GM12872 (cell line): ENCODE data around the gene CDK8.

Source experiments
- CTCF ChIP-seq: IDR thresholded peaks from 3 replicates; pipeline ENCODE4 v1.5.1; 2011; ENCODE audit warnings: low read depth, mild to moderate bottlenecking, low read length, moderate library complexity; ENCODE audit not compliant: insufficient read depth

Gene CDK8

DNA sequence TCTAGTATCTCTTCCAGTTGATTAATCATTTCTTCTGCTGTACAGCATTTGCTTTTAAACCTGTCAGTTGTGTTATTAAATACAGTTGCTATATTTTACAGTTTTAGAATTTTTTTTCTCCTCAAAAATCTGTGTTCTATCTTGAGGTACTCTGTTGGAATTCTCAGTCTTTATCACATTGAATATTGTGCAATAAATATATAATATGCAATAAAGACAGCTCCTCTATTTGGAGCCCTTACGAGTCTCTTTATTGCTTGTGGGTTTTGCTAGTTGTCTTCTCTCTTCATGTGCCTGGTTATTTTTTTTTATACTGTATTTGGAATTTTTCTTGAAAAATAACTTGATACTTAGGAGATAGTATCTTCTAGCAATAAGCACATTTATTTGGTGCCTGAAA lies 51.7 kb downstream of the CDK8 start:
- TF ChIP-seq CTCF, result no peak

- TF ChIP-seq CTCF, result no peak
Measured at GRCh38 chr13:26307701-26308100, 53.8 kb downstream of the CDK8 start.

- no peak for TF ChIP-seq CTCF
Measured at GRCh38 chr13:26308250-26308649, 54.3 kb downstream of the CDK8 start.

DNA sequence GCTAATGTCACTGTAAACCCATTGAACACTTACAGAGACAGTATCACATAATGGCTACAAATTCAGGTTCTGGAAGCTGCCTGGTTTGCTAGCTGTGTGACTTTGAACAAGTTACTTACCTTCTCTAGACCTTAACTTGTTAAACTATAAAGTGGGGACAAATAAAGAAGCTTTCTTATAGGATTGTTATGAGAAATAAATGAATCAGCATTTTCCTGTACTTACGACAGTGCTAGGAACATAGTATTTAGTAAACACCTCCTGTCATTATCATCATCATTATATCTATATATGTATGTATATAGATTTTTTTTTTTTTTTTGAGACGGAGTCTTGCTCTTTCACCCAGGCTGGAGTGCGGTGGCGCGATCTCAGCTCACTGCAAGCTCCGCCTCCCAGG lies 54.9 kb downstream of the CDK8 start:
- no peak for TF ChIP-seq CTCF

GRCh38 chr13:26310003-26310402 lies 56.1 kb downstream of the CDK8 start:
- TF ChIP-seq CTCF, result no peak

DNA sequence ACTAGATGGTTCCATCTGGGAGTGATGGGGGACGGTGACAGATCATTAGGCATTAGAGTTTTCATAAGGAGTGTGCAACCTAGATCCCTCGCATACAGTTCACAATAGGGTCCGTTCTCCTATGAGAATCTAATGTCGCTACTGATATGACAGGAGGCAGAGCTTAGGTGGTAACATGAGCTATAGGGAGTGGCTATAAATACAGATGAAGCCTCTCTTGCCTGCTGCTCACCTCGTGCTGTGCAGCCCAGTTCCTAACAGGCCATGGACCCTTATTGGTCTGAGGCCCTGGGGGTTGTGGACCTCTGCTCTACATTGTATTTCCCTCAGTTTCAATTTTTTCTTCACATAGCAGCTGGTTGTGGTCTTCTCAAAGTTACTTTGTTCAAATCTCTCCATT lies 56.5 kb downstream of the CDK8 start:
- no peak for TF ChIP-seq CTCF

- no peak for TF ChIP-seq CTCF
Measured at GRCh38 chr13:26320766-26321165, 66.8 kb downstream of the CDK8 start.

- TF ChIP-seq CTCF, result no peak
Measured at GRCh38 chr13:26323127-26323526, 69.2 kb downstream of the CDK8 start.
